B cell (primary cell): ENCODE results near the gene CBL.

Source experiments
- EZH2 ChIP-seq: IDR thresholded peaks from 2 replicates; pipeline ENCODE4 v1.6.1; 2012; ENCODE audit warnings: borderline replicate concordance, low read depth, mild to moderate bottlenecking, moderate library complexity, low read length; ENCODE audit not compliant: insufficient read depth, poor library complexity, severe bottlenecking
- TF ChIP-seq, protein P1 (sequence below): fragments of 200-600 bp; IDR thresholded peaks from one replicate; pipeline ENCODE4 v1.8.0; 2022; ENCODE audit warnings: antibody characterized with exemption, mild to moderate bottlenecking

DNA sequence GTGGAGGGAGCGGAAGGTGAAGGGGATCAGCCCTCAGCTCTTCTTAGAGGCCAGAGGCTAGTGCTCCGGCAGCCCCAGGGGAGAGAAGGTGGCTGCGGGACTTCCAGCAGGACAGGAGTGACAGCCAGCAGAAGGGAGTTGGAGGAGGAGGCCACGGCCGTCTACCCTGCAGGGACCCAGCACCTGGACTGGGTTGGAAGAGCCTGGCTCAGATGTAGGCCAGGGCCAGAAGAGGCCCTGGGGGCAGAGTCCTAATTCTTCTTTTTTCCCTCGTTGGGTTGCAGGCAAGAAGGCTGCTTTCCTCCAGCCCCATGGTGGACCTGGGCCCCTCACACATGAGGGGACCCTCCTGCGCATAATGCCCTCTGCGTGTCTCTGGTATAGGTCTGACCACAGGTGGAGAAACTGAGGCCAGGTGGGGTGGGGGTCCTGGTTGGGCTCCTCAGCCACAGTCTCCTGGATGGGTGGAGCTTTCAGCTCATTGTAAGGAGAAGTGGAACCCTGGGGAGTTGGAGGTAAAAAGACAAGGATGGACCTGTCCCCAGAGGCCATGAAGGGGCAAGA, 113.1 kb downstream of the CBL start:
- TF ChIP-seq, protein P1, sequence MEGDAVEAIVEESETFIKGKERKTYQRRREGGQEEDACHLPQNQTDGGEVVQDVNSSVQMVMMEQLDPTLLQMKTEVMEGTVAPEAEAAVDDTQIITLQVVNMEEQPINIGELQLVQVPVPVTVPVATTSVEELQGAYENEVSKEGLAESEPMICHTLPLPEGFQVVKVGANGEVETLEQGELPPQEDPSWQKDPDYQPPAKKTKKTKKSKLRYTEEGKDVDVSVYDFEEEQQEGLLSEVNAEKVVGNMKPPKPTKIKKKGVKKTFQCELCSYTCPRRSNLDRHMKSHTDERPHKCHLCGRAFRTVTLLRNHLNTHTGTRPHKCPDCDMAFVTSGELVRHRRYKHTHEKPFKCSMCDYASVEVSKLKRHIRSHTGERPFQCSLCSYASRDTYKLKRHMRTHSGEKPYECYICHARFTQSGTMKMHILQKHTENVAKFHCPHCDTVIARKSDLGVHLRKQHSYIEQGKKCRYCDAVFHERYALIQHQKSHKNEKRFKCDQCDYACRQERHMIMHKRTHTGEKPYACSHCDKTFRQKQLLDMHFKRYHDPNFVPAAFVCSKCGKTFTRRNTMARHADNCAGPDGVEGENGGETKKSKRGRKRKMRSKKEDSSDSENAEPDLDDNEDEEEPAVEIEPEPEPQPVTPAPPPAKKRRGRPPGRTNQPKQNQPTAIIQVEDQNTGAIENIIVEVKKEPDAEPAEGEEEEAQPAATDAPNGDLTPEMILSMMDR, result no peak
- TF ChIP-seq EZH2, result no peak
